Astrocyte (in vitro differentiated cells and primary cell): ENCODE measurements around the gene TOMM6.

Experiments used
- EZH2 ChIP-seq: IDR thresholded peaks from 2 replicates; pipeline ENCODE4 v1.6.1; 2012; ENCODE audit warnings: mild to moderate bottlenecking, low read length, inconsistent platforms; ENCODE audit not compliant: insufficient read depth
- TF ChIP-seq, protein P1 (sequence below): IDR thresholded peaks from 2 replicates; pipeline ENCODE4 v1.5.1; 2011; ENCODE audit warnings: low read depth, mild to moderate bottlenecking, inconsistent platforms, low read length, moderate library complexity; ENCODE audit not compliant: insufficient read depth

DNA sequence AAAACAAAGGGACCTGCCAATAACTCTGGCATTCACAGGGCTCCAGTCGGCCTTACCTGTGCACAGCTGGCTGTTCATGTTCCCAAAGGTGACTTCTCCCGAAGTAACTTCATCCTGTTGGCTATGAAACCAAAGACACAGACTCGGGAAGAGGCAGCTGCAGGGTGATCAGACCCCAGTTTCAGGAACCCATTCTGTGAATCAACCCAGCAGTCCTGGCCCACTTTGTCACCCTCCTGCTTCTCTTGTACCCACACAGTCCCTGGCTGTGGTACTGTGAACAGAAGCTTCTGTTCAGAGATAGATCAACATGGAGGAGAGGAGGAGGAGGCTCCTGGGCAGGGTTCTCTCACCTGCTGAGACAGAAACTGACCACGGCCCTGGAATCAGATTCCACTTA, 31.6 kb upstream of the TOMM6 start:
- TF ChIP-seq, protein P1, sequence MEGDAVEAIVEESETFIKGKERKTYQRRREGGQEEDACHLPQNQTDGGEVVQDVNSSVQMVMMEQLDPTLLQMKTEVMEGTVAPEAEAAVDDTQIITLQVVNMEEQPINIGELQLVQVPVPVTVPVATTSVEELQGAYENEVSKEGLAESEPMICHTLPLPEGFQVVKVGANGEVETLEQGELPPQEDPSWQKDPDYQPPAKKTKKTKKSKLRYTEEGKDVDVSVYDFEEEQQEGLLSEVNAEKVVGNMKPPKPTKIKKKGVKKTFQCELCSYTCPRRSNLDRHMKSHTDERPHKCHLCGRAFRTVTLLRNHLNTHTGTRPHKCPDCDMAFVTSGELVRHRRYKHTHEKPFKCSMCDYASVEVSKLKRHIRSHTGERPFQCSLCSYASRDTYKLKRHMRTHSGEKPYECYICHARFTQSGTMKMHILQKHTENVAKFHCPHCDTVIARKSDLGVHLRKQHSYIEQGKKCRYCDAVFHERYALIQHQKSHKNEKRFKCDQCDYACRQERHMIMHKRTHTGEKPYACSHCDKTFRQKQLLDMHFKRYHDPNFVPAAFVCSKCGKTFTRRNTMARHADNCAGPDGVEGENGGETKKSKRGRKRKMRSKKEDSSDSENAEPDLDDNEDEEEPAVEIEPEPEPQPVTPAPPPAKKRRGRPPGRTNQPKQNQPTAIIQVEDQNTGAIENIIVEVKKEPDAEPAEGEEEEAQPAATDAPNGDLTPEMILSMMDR, result no peak
- no peak for TF ChIP-seq EZH2
